Brain microvascular endothelial cell (primary cell): ENCODE data around the gene TMED9.
A peak's percentile ranks its signal among the peaks of the same experiment; 100 is the strongest.

Experiments used
- DNase-seq: peaks from one replicate; pipeline ENCODE4 v3.0.0-alpha.2; 2020
- H3K27ac ChIP-seq: fragments of 250-450 bp; sonication (Bioruptor Pico); 2 replicates; pipeline ENCODE4 v1.5.1; 2020; ENCODE audit warnings: mild to moderate bottlenecking, moderate library complexity
- H3K27me3 ChIP-seq: fragments of 250-450 bp; sonication (Bioruptor Pico); replicated peaks from 2 replicates; pipeline ENCODE4 v1.5.1; 2020; ENCODE audit warnings: mild to moderate bottlenecking
- H3K36me3 ChIP-seq: fragments of 250-450 bp; sonication (Bioruptor Pico); replicated peaks from 2 replicates; pipeline ENCODE4 v1.5.1; 2020; ENCODE audit warnings: mild to moderate bottlenecking
- H3K4me3 ChIP-seq: 2 replicates; pipeline ENCODE4 v1.5.1; 2011; ENCODE audit warnings: low read depth, mild to moderate bottlenecking, control low read depth, low read length, moderate library complexity
- CTCF ChIP-seq: IDR thresholded peaks from 2 replicates; pipeline ENCODE4 v1.5.1; 2011; ENCODE audit warnings: low read depth, mild to moderate bottlenecking, moderate library complexity, low read length, control low read depth, inconsistent platforms; ENCODE audit errors: missing control alignments
- in situ Hi-C: cut with HindIII; loops from 2 replicates; pipeline ENCODE4 v1.10.0; 2017; ENCODE audit warnings: low sequenced_read_pairs, low pct_ligation_motif_present

Gene TMED9

GRCh38 chr5:177592010-177592834 lies at the start of gene TMED9:
Gene TMED9, plus strand, starts transcription at chr5:177592203. Its CDS starts 12 bp downstream, at chr5:177592215.
- in situ Hi-C loops = no loop called here

DNA sequence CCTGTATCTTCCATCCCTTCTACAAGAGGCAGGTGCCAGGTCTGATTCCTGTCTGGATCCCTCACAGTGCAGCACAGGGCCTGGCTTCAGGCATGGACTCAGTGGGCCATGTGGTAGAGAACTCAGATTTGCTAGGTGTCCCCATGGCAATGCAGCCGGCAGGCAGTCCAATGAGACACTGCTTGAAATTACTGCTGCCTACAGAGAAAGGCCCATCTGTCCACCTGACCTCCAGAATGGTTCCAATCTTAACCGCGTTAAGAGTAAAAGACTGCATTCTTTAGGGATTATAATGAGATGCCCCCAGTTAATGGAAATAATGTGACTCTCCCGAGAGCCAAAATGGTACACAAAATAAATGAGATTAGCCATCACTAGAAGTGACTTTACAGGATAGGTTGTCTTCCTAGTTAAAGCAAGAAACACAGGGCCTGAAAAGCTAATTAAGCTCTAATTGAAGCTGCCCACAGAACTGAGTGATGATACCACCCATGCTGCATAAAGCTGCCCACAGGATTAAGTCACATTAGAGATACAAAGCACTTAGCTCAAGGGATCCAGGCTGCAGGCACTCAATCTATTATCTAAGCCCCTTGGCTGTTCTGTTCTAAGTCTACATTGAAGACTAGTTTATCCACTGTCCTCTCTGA lies 49.1 kb upstream of the TMED9 start:
- no peak for TF ChIP-seq CTCF
- H3K36me3 ChIP-seq = no peaks in the 10 kb centered on the region
- DNase-seq = no peak
- no peak overlapping the region for H3K4me3 ChIP-seq
- no peaks in the 10 kb centered on the region for H3K27me3 ChIP-seq
- no peak overlapping the region for H3K27ac ChIP-seq
- in situ Hi-C loops = no loop called here

More at GRCh38 chr5:177592010-177592834, at the start of gene TMED9:
- TF ChIP-seq CTCF = no peak
- H3K27ac ChIP-seq = peak within 1 kb of the TSS; percentile 91
- peaks cover 33% of the 10 kb centered on the region for H3K36me3 ChIP-seq
- H3K4me3 ChIP-seq = peak within 1 kb of the TSS; percentile 98
- peak; percentile 78 for DNase-seq
- H3K27me3 ChIP-seq = peaks cover 2% of the 10 kb centered on the region

DNA sequence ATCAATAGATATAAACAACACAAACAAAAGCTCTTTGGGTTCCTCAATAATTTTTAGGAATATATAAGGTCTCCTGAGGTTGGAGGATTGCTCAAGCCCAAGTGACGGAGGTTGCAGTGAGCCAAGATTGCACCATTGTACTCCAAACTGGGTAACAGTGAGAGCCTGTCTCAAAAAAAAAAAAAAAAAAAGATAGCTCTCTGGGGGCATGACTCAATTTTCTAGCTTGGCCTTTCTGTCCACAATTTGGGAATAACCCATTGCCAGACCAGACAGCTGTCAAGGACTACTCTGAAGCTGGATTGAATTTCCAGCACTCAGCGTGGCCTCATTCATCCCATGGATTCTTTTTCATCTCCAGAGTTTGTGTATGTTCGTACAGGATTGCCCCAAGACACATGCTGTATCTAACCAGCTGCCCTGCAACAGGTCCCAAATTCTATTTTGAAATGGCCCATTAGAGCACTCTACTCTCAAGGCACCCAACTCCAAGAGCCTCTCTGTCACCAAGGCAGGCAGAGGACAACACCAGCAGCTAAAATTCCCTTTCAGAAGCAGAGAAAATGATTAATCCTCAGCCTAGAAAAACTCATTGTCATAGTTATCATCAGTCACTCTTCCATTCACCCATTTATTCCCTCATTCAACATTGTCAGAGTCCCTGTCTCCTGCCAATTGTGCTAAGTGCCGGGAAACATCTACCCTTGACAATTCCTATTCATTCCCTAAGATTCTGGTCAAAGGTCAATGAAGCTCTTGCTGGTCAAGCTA lies 46.3 kb upstream of the TMED9 start:
- Histone ChIP-seq H3K4me3 (no peak overlapping the region), H3K36me3 (no peaks in the 10 kb centered on the region), H3K27ac (peak overlapping the region; percentile 99), H3K27me3 (no peaks in the 10 kb centered on the region)
- peak; percentile 85 for DNase-seq
- in situ Hi-C loops = no loop called here
- TF ChIP-seq CTCF = no peak

DNA sequence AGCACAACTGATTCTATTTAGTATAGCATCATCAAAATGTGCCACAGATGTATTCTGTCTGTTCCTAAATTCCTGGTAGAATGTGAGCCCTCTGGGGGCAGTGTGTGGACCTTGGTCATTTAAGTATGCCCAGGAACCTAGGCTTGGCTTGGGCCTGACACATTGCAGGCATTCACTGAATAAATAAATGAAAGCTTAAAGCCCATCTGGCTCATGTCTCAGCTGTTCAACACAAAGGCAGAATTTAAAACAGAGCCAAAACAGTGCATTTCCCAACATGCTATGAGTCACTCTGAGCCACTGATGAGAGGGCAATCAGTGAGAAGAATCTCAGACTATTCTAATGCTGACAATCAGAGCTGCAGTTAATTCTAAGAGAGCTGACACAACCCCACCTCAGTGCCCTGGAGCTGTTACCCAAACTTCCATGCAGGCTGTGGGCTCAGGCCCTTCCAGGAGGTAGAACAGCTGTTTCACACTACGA lies 45.7 kb upstream of the TMED9 start:
- Histone ChIP-seq H3K36me3 (no peaks in the 10 kb centered on the region), H3K27ac (peak overlapping the region; percentile 99), H3K4me3 (no peak overlapping the region), H3K27me3 (no peaks in the 10 kb centered on the region)
- in situ Hi-C loops = no loop called here
- TF ChIP-seq CTCF = no peak
- peak; percentile 94 for DNase-seq

DNA sequence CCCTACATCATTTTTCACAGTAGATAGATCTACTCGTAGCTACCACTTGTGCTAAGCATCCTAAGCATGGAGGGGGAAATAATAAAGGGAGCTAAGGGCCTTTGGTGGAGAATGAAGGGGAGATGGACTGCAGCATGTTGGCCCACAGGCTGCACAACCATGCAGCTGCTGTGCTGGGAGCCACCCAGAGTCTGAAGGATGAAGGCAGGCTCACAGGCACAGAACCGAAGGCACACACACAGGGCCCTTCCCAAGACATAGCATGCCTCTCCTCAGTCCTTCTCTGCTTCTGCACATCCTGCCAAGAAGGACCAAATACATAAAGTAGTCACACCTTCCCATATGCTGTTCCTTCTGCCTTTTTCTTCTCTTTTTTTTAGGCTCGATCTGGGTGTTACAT lies 44.3 kb upstream of the TMED9 start:
- H3K36me3 ChIP-seq = peaks cover 3% of the 10 kb centered on the region
- no peak for DNase-seq
- H3K27me3 ChIP-seq = no peaks in the 10 kb centered on the region
- no peak overlapping the region for H3K27ac ChIP-seq
- in situ Hi-C loops = no loop called here
- no peak overlapping the region for H3K4me3 ChIP-seq
- TF ChIP-seq CTCF = no peak
